ENCODE measurements around the gene TRIM27. TPM values are rescaled to one million over a fixed set of nuclear protein-coding genes. Genes with fewer than 3 reads are reported as not detected.

The TRIM27 gene
- total and polyA plus RNA-seq, 10 of the 15 experiments (the other 5 are each of a cell fraction or from before 2014, with no cell fraction given) = 18.5 to 74.7 (median 58.0) TPM

GRCh38 chr6:28868873-28869272, 54.9 kb downstream of the TRIM27 start:
- peaks cover 2% of the 10 kb centered on the region; the same call in 2 of the 3 replicates for H3K9me3 ChIP-seq (replicated peaks; ENCODE audit: control insufficient read depth, insufficient read depth, low read length)
- 32% methylated on average over 2 of the region's 2 CpGs for WGBS (ENCODE audit: insufficient coverage, insufficient replicate concordance, low lambda C conversion rate, missing lambda C conversion rate)
- ChIA-PET RAD21 (ENCODE audit: unreplicated experiment) (no interaction called here), CTCF (no interaction called here), POLR2A (no interaction called here), SMC1A (ENCODE audit: uncharacterized antibody, unreplicated experiment) (no interaction called here)
- H3K4me2 ChIP-seq (ENCODE audit: control insufficient read depth, insufficient read depth) = no peak overlapping the region
- no peaks in the 10 kb centered on the region for H3K79me2 ChIP-seq (ENCODE audit: control insufficient read depth, insufficient read depth, low read length)
- no peaks in the 10 kb centered on the region for H4K20me1 ChIP-seq (ENCODE audit: control insufficient read depth, insufficient read depth)
- in situ Hi-C loops (cut with MboI) = no loop called here
- H3K4me3 ChIP-seq = no peak overlapping the region
- TF ChIP-seq NFYB (IDR thresholded peaks at IDR 0.05; ENCODE audit: insufficient read depth, low read depth, low read length) = no peak
- no peak for TF ChIP-seq NR2C1 (IDR thresholded peaks at IDR 0.05)
- no peak for TF ChIP-seq PRDM15 (CRISPR knock-in tag; IDR thresholded peaks at IDR 0.05)
- no peak for TF ChIP-seq MTA2 (IDR thresholded peaks at IDR 0.05; ENCODE audit: low read depth)
- TF ChIP-seq NKRF (conservative IDR thresholded peaks at IDR 0.05) = no peak
- TF ChIP-seq HDAC2 (IDR thresholded peaks at IDR 0.05) = no peak
- DNase-seq (ENCODE audit: low read depth, low spot score) = no peak
- no peak for ATAC-seq
- H3K9ac ChIP-seq (ENCODE audit: control insufficient read depth, insufficient read depth, low read length) = no peak overlapping the region
- no peak for FAIRE-seq
- H3K4me1 ChIP-seq (ENCODE audit: control insufficient read depth, insufficient read depth, low read length) = peaks cover 2% of the 10 kb centered on the region; the same call in 1 of the 2 replicates
- intact Hi-C loops (cut with micrococcal nuclease; ENCODE audit: unreplicated experiment) = no loop called here
- no peak overlapping the region for H2AFZ ChIP-seq (ENCODE audit: control insufficient read depth, low read depth, low read length)
- no peaks in the 10 kb centered on the region for H3K27me3 ChIP-seq (replicated peaks in 1 of 2; ENCODE audit: control insufficient read depth in 2 of 2, insufficient read depth in 2 of 2, low read length in 1 of 2)
- no peak overlapping the region for H3K27ac ChIP-seq (ENCODE audit: control insufficient read depth, insufficient read depth)
- no TSS peak for BruUV-seq (replicated peaks)
- H3K36me3 ChIP-seq (ENCODE audit: control insufficient read depth in 2 of 2, insufficient read depth in 2 of 2, low read length in 1 of 2) = no peaks in the 10 kb centered on the region
